ENCODE measurements around the gene YES1.

GRCh38 chr18:834082-834720, 22.2 kb upstream of the YES1 start:
- TF ChIP-seq REST (tag by site-specific recombination; IDR thresholded peaks at IDR 0.05): no peak
- TF ChIP-seq CTCF (tag by site-specific recombination; IDR thresholded peaks at IDR 0.05): no peak
- TF ChIP-seq ZNF266 (tag by site-specific recombination; IDR thresholded peaks at IDR 0.05; ENCODE audit: low read depth): no peak
- TF ChIP-seq, protein P1, sequence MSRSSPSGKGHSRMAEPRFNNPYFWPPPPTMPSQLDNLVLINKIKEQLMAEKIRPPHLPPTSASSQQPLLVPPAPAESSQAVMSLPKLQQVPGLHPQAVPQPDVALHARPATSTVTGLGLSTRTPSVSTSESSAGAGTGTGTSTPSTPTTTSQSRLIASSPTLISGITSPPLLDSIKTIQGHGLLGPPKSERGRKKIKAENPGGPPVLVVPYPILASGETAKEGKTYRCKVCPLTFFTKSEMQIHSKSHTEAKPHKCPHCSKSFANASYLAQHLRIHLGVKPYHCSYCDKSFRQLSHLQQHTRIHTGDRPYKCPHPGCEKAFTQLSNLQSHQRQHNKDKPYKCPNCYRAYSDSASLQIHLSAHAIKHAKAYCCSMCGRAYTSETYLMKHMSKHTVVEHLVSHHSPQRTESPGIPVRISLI (tag by site-specific recombination; IDR thresholded peaks at IDR 0.05): no peak
- no peak for TF ChIP-seq ZNF16 (tag by site-specific recombination; IDR thresholded peaks at IDR 0.05; ENCODE audit: low read depth)
- TF ChIP-seq ZSCAN30 (tag by site-specific recombination; IDR thresholded peaks at IDR 0.05): no peak
